ENCODE data around the gene UBE2K. TPM values are rescaled to one million over a fixed set of nuclear protein-coding genes. Genes with fewer than 3 reads are reported as not detected.
"Not testable (repeated sequence)": the region's sequence is repeated elsewhere in the genome, so short reads cannot be mapped to it uniquely, and the experiment has no call there.

UBE2K gene
- total and polyA plus RNA-seq, 2 donors (not counting 1 experiment from before 2014, with no cell fraction given) = 19.3 to 51.0 TPM

- DNase-seq (no peak), ATAC-seq (ENCODE audit: low read depth) (no peak)
- 100% methylated on average over 1 of the region's 3 CpGs for WGBS (ENCODE audit: insufficient coverage)
- Histone ChIP-seq H3K27me3 (replicated peaks in 1 of 4; ENCODE audit: control extremely low read depth in 1 of 4, control insufficient read depth in 3 of 4, insufficient read depth in 4 of 4, low read length in 3 of 4) (no peaks in the 10 kb centered on the region), H3K4me1 (ENCODE audit: control insufficient read depth in 2 of 2, insufficient read depth in 2 of 2, low read length in 2 of 2) (no peaks in the 10 kb centered on the region), H3K4me3 (ENCODE audit: control extremely low read depth in 1 of 5, extremely low read depth in 1 of 5, insufficient read depth in 1 of 5, low read depth in 2 of 5, low read length in 4 of 5) (no peak overlapping the region), H3K79me2 (ENCODE audit: control insufficient read depth, insufficient read depth, low read length) (no peaks in the 10 kb centered on the region), H3K27ac (ENCODE audit: low read length in 2 of 2) (no peak overlapping the region), H3K4me2 (replicated peaks; ENCODE audit: low read depth, low read length, poor library complexity, severe bottlenecking) (no peak overlapping the region), H3K9me3 (ENCODE audit: control extremely low read depth in 1 of 3, control insufficient read depth in 2 of 3, insufficient read depth in 1 of 3, low read length in 2 of 3) (peaks cover 0 to 2% (median 0%) of the 10 kb centered on the region in 3 donors), H3K9ac (ENCODE audit: low read length) (no peak overlapping the region), H4K20me1 (ENCODE audit: control insufficient read depth, insufficient read depth, low read length, poor library complexity, severe bottlenecking) (no peaks in the 10 kb centered on the region), H2AFZ (ENCODE audit: insufficient read depth, low read depth, low read length, poor library complexity, severe bottlenecking) (no peak overlapping the region), H3K36me3 (replicated peaks in 1 of 2; ENCODE audit: control extremely low read depth in 1 of 2, control insufficient read depth in 1 of 2, extremely low read depth in 1 of 2, insufficient read depth in 2 of 2, low read length in 1 of 2) (no peaks in the 10 kb centered on the region)
- H3K4me3 Mint-ChIP-seq = no peak overlapping the region
- no peaks in the 10 kb centered on the region for H3K27me3 Mint-ChIP-seq
- intact Hi-C loops (cut with micrococcal nuclease) = no loop called here
- H3K4me1 Mint-ChIP-seq = peaks cover 3% of the 10 kb centered on the region
- no peak overlapping the region for H3K27ac Mint-ChIP-seq
- CTCF ChIA-PET = no interaction called here
- no peak for TF ChIP-seq CTCF (IDR thresholded peaks at IDR 0.05)
- H3K9me3 Mint-ChIP-seq (ENCODE audit: insufficient read depth) = no peaks in the 10 kb centered on the region
- POLR2A ChIA-PET = no interaction called here
These were observed 94.6 kb downstream of the UBE2K start for GRCh38 chr4:39792529-39792928.

GRCh38 chr4:39792976-39793375, 95.0 kb downstream of the UBE2K start:
- POLR2A ChIA-PET; H3K4me2 ChIP-seq (replicated peaks; ENCODE audit: low read depth, low read length, poor library complexity, severe bottlenecking); H3K9ac ChIP-seq (ENCODE audit: low read length); H3K9me3 Mint-ChIP-seq (ENCODE audit: insufficient read depth); H4K20me1 ChIP-seq (ENCODE audit: control insufficient read depth, insufficient read depth, low read length, poor library complexity, severe bottlenecking); H2AFZ ChIP-seq (ENCODE audit: insufficient read depth, low read depth, low read length, poor library complexity, severe bottlenecking); intact Hi-C loops (cut with micrococcal nuclease); H3K4me1 Mint-ChIP-seq; H3K9me3 ChIP-seq (ENCODE audit: control extremely low read depth in 1 of 3, control insufficient read depth in 2 of 3, insufficient read depth in 1 of 3, low read length in 2 of 3); ATAC-seq (ENCODE audit: low read depth); H3K79me2 ChIP-seq (ENCODE audit: control insufficient read depth, insufficient read depth, low read length); CTCF ChIA-PET; H3K4me3 Mint-ChIP-seq; DNase-seq; H3K27ac Mint-ChIP-seq; H3K36me3 ChIP-seq (replicated peaks in 1 of 2; ENCODE audit: control extremely low read depth in 1 of 2, control insufficient read depth in 1 of 2, extremely low read depth in 1 of 2, insufficient read depth in 2 of 2, low read length in 1 of 2); H3K4me1 ChIP-seq (ENCODE audit: control insufficient read depth in 2 of 2, insufficient read depth in 2 of 2, low read length in 2 of 2); H3K27ac ChIP-seq (ENCODE audit: low read length in 2 of 2); H3K4me3 ChIP-seq (ENCODE audit: control extremely low read depth in 1 of 5, extremely low read depth in 1 of 5, insufficient read depth in 1 of 5, low read depth in 2 of 5, low read length in 4 of 5); H3K27me3 Mint-ChIP-seq; H3K27me3 ChIP-seq (replicated peaks in 1 of 4; ENCODE audit: control extremely low read depth in 1 of 4, control insufficient read depth in 3 of 4, insufficient read depth in 4 of 4, low read length in 3 of 4): not testable (repeated sequence)
- WGBS (ENCODE audit: insufficient coverage) = 97% methylated on average over 12 of the region's 13 CpGs
